Melanocyte of skin (primary cell): ENCODE measurements around the gene KDELR1. TPM values are rescaled to one million over a fixed set of nuclear protein-coding genes. Genes with fewer than 3 reads are reported as not detected.

Experiments used
- total RNA-seq, 2 donors: library from RNA; depleted of rRNA; stranded (reverse); fragments of >200 nt; gene quantifications; 2 replicates each; pipeline ENCODE4 v1.2.3, GENCODE V29; 2012

The KDELR1 gene
- total RNA-seq: 10 to 100 TPM; 41.3 to 54.6 TPM

GRCh38 chr19:48391100-48392005, at the start of gene KDELR1:
Gene KDELR1 (minus strand): TSS chr19:48391551. CDS start chr19:48391358, 193 bp downstream.

GRCh38 chr19:48393559-48394330, 2.4 kb upstream of the KDELR1 start, which contains the start of gene GRIN2D:
Gene GRIN2D (plus strand): TSS chr19:48393668. CDS start chr19:48398393, 4,725 bp downstream.

GRCh38 chr19:48363810-48364597, 27.3 kb downstream of the KDELR1 start, which contains the start of the genes SYNGR4 and TMEM143:
Gene SYNGR4 (plus strand): TSS chr19:48364367. CDS start chr19:48365843, 1,476 bp downstream.
Gene TMEM143 (minus strand): TSS chr19:48363940. CDS start chr19:48363920, 20 bp downstream.

Other genes starting within 250 kb of the KDELR1 start
- gene LIG1, start 221.2 kb downstream of the KDELR1 start, total RNA-seq: 10 to 100 TPM; 28.6 to 72.3 TPM
- gene ZSWIM9, start 220.9 kb downstream of the KDELR1 start, total RNA-seq: 1 to 10 TPM; 2.7 to 2.8 TPM
- 10 to 100 TPM; 15.8 to 21.0 TPM for gene CARD8, start 135.6 kb downstream of the KDELR1 start, total RNA-seq
- 1 to 10 TPM in 1 of 2 donors, under 1 TPM in 1; 0.69 to 2.0 TPM for gene ZNF114, start 121.5 kb downstream of the KDELR1 start, total RNA-seq
- gene EMP3, start 66.0 kb downstream of the KDELR1 start, total RNA-seq: 100 to 1,000 TPM; 226 to 291 TPM
- 1 to 10 TPM; 3.7 to 7.2 TPM for gene TMEM143, start 27.6 kb downstream of the KDELR1 start, total RNA-seq
- not detected for gene SYNGR4, start 27.2 kb downstream of the KDELR1 start, total RNA-seq
- 1 to 10 TPM in 1 of 2 donors, under 1 TPM in 1; 0.67 to 1.0 TPM for gene GRIN2D, start 2.1 kb upstream of the KDELR1 start, total RNA-seq
- 10 to 100 TPM; 37.5 to 54.6 TPM for gene GRWD1, start 54.4 kb upstream of the KDELR1 start, total RNA-seq
- under 1 TPM; 0.33 to 0.34 TPM for gene KCNJ14, start 64.0 kb upstream of the KDELR1 start, total RNA-seq
- 10 to 100 TPM; 33.3 to 34.1 TPM for gene CYTH2, start 77.8 kb upstream of the KDELR1 start, total RNA-seq
- gene LMTK3, start 120.3 kb upstream of the KDELR1 start, total RNA-seq: under 1 TPM in 1 of 2 donors, not detected in 1; under 0.01 TPM
- under 1 TPM in 1 of 2 donors, not detected in 1; 0.33 TPM for gene SULT2B1, start 160.6 kb upstream of the KDELR1 start, total RNA-seq
- not detected for gene SPACA4, start 215.2 kb upstream of the KDELR1 start, total RNA-seq
- gene FAM83E, start 223.5 kb upstream of the KDELR1 start, total RNA-seq: under 1 TPM in 1 of 2 donors, not detected in 1; under 0.01 TPM
- 1,000 to 10,000 TPM in 1 of 2 donors, 100 to 1,000 TPM in 1; 840 to 1,494 TPM for gene RPL18, start 227.6 kb upstream of the KDELR1 start, total RNA-seq
- 10 to 100 TPM; 12.7 to 15.1 TPM for gene SPHK2, start 228.0 kb upstream of the KDELR1 start, total RNA-seq
- gene DBP, start 245.8 kb upstream of the KDELR1 start, total RNA-seq: 10 to 100 TPM in 1 of 2 donors, 1 to 10 TPM in 1; 9.3 to 13.1 TPM